OCI-LY1 (cell line): ENCODE measurements around the gene CYP11A1.

Experiments
- EZH2 ChIP-seq: fragments of 200-600 bp; sonication (generic), shearing (Covaris generic); IDR thresholded peaks from 2 replicates; pipeline ENCODE4 v1.8.0; 2017; ENCODE audit warnings: borderline replicate concordance, mixed run types, mild to moderate bottlenecking, antibody characterized with exemption, low read length, moderate library complexity, mixed read lengths
- TF ChIP-seq, protein P1 (sequence below): fragments of 200-600 bp; sonication (generic), shearing (Covaris generic); IDR thresholded peaks from 2 replicates; pipeline ENCODE4 v1.5.1; 2017; ENCODE audit warnings: mild to moderate bottlenecking, antibody characterized with exemption, low read length, moderate library complexity, mixed read lengths

DNA sequence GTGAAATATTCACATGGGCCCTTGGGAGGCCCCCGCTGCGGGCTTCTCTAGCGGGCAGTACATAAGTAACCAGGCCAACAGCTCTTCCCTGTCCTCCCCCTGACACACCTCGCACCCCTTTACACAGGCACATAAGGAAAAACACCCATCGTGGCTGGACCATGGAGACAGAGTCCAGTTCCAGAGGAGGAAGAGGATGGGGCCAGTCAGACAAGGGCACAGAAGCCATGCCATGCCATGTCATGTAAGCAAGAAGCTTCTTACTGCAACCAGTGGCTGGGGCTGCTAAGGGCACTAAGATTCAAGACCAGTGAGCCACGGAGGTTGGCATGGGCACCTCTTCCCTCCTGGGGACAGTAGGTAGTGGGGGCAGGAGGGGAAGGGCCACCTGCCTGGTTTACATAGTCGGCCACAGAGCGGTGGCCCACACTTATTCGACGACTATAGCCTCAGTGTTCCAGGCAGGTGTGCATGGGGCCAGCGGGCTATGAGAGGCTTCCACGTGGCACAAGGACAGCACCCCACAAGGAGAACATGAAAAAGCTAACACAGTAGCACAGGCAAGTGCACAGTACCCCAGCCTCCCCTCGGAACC is 5.7 kb upstream of the CYP11A1 start:
- TF ChIP-seq, protein P1, sequence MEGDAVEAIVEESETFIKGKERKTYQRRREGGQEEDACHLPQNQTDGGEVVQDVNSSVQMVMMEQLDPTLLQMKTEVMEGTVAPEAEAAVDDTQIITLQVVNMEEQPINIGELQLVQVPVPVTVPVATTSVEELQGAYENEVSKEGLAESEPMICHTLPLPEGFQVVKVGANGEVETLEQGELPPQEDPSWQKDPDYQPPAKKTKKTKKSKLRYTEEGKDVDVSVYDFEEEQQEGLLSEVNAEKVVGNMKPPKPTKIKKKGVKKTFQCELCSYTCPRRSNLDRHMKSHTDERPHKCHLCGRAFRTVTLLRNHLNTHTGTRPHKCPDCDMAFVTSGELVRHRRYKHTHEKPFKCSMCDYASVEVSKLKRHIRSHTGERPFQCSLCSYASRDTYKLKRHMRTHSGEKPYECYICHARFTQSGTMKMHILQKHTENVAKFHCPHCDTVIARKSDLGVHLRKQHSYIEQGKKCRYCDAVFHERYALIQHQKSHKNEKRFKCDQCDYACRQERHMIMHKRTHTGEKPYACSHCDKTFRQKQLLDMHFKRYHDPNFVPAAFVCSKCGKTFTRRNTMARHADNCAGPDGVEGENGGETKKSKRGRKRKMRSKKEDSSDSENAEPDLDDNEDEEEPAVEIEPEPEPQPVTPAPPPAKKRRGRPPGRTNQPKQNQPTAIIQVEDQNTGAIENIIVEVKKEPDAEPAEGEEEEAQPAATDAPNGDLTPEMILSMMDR = no peak
- TF ChIP-seq EZH2 = no peak
